Left cardiac atrium (tissue), 4 donors: Measurements from ENCODE around the gene LHB. TPM values are rescaled to one million over a fixed set of nuclear protein-coding genes. Genes with fewer than 3 reads are reported as not detected.
"Not testable (repeated sequence)": the region's sequence is repeated elsewhere in the genome, so short reads cannot be mapped to it uniquely, and the experiment has no call there.

ENCODE experiments used
- ATAC-seq, 2 donors: fragments of 200-7000 bp; cut with Tn5 transposase; one replicate each; pipeline ENCODE4 v1.9.1; 2020; ENCODE audit warnings: mild to moderate bottlenecking in 2 of 2, moderate library complexity in 2 of 2
- DNase-seq: peaks from one replicate; pipeline ENCODE4 v3.0.0-alpha.2; 2020
- intact Hi-C, 2 donors: fragments of 100-400 bp; cut with DNase I; formaldehyde crosslinking; loops; one replicate each; pipeline versions ENCODE4 v1.14.1 to v1.15.1; 2022 to 2023
- long read RNA-seq: library from polyadenylated mRNA; unstranded; transcript quantifications from one replicate; pipeline ENCODE4 v2.0.0, GENCODE V29; 2021
- total RNA-seq, 2 donors: library from RNA; stranded (reverse); fragmentation: NEBNext Ultra II Directional; extraction: Animal tissue kit (Norgen Biotek cat#: 25700); gene quantifications; one replicate each; pipeline ENCODE4 v1.2.1, GENCODE V29; 2021
- donor health status: DM: no; HTN: yes; CAD: no.
- donor health status: DM: no; HTN: yes; CAD: no; lungs with severe emphysema.
- donor health status: DM: yes; HTN: yes; CAD: no.
- donor health status: Dilated cardiomyopathy.

The LHB gene
- under 1 TPM in 1 of 2 donors, not detected in 1; 0.55 TPM for total RNA-seq
- long read RNA-seq = 0 reads

GRCh38 chr19:49017041-49017665 is at the start of gene LHB:
LHB (minus strand) TSS chr19:49017091; CDS start chr19:49017081, 10 bp downstream.
- ATAC-seq (no peak), DNase-seq (no peak)
- intact Hi-C loops = no loop called here

- intact Hi-C loops = no loop called here
- ATAC-seq (peak; percentile 15 to 34), DNase-seq (peak; percentile 35)
These were observed 49.1 kb upstream of the LHB start for GRCh38 chr19:49065905-49066512.

DNA sequence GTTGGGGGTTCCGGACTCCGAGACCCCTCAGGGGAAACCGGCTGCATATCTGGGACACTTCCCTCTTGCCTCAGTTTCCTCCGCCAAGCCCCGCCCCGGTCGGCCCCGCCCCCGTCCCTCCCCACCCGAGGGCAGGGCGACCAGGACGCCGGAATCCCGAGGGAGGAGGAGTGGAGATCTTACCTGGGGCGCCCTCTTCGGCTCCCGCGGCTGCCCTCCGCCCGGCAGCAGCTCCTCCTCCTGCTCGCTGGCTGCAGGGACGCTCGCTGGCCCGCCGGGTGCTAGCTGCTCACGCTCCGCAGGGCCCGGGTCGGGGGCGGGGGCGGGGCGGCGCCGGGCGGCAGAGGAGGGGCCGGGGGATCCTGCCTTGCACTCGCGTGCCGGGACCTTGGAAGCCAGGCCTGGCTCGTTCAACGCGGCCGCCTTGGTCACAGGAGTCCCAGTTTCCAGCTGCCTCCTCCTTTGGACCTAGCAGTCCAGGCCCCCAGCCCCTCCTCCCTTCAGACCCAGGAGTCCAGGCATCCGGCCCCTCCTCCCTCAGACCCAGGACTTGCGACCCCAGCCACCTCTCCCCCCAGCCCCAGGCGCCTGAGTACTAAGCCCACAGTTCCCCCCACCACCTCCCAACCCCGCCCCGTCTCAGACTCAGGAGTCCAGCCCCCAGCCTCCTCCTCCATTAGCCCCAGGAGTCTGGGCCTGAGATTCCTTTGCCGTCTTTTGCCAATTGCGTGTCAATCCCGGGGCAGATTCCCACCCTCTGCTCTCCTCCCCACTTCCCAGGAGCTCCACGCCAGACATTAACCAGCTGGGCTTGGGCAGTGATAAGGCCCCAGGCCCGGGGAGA is 48.1 kb upstream of the LHB start, which contains the start of gene NTF4:
Gene NTF4, minus strand, starts transcription at position 51 of the 844 bp plus-strand sequence. CDS start 2,821 bp downstream, outside the sequence.
- intact Hi-C loops = no loop called here
- peak; percentile 65 to 74 for ATAC-seq
- DNase-seq = no peak

DNA sequence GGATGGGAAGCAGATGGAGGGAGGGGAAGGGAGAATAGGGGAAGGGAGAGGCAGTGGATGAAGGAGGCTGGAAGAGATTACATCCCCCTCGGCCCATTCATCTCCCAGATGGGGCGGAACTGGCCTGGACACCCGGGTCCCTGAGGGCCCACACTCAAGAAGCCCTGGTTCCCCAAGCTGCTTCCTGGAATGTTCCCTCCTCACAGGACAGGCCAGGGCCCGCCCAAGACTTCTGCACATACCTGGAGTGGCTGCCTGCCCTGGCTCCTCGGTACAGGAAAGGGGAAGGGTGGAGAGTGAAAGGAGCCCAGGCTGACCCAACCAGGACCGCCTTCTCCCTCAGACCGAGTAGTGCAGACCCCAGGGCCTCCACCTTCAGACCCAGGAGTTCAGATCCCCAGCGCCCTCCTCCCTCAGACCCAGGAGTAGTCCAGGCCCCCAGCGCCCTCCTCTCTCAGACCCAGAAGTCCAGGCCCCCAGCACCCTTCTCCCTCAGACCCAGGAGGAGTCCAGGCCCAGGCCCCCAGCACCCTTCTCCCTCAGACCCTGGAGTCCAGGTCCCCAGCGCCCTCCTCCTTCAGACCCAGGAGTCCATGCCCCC is 47.2 kb upstream of the LHB start:
- intact Hi-C loops = no loop called here
- no peak for DNase-seq
- no peak for ATAC-seq

DNA sequence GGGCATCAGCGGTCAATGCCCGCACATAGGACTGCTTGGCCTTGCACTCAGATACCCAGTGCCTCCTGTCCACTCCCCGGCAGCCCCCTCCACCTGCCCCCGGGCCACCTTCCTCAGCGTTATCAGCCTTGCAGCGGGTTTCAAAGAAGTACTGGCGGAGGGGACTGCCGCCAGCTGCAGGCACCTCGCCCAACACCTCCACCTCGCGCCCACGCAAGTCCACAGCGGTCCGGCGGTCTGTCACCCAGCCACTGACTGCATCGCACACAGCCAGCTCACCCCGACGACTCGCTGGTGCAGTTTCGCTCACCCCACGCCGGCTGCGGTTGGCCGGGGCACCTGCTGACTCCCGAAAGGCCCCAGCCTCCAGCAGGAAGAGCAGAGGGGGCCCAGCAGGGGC is 44.6 kb upstream of the LHB start:
- no peak for ATAC-seq
- intact Hi-C loops = no loop called here
- DNase-seq = no peak

- intact Hi-C loops = no loop called here
- no peak for DNase-seq
- no peak for ATAC-seq
These were observed 44.1 kb upstream of the LHB start for GRCh38 chr19:49061000-49061399.

- DNase-seq = no peak
- intact Hi-C loops = no loop called here
- no peak for ATAC-seq
These were observed 42.2 kb upstream of the LHB start for GRCh38 chr19:49059053-49059452.

DNA sequence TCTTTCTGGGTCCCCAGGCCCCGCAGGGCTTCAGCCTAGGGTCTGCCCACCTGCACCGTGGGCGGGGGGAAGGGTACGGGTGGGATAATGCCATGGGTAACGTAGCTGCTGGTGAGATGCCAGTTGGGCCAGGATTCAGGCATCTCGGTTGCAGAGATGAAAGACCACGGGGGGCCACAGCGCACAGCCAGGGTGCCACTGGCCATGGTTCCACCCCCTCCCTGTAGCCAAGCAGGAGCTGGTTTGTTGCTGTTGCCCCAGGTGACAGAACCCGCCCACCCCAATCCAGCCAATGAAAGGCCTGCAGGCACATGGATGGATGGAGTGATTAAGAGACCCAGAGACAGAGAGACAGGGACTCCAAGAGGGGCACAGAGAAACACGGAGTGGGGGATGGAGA is 41.7 kb upstream of the LHB start:
- ATAC-seq = no peak
- DNase-seq = no peak
- intact Hi-C loops = no loop called here

- ATAC-seq = peak; percentile 75 to 89
- peak; percentile 85 for DNase-seq
These were observed 40.8 kb upstream of the LHB start, which contains the start of gene CGB7 for GRCh38 chr19:49057636-49058234. CGB7 (minus strand) TSS chr19:49057749; CDS start chr19:49055375, 2,374 bp downstream.

DNA sequence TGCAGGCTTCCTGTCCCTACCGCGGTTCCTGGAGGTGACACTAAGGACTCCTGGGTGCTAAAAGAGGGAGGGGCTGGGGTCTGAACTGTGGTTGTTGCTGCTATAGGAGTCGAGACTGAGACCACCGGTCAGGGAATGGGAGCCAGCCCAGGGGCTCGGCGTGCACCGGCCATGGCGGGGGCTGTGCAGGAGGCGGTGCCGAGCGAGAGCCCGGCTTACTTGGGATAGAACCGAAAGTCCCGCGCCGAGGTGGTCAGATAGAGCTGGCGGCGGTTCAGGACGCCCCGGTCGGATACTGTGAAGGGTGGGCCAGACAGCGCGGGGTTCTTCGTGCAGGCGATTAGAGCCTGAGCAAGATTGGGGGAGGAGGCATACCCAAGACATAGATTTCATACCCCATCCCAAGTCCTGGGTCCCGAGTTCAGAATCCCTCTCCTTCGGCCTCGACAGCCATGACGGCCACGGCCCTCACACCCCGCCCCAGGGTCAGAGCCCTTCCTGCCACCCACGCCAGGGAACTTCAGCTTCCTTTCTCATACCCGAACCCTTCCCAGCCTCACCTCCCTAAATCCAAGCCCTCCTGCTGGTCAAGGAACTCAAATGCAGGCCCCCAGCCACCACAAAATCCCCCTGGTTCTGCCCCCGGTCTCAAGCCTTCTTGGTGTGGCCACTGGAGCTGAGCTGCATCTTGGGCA is 40.2 kb upstream of the LHB start:
- intact Hi-C loops = not testable (repeated sequence)
- ATAC-seq = peak; percentile 36 to 39

More at GRCh38 chr19:49057636-49058234, 40.8 kb upstream of the LHB start, which contains the start of gene CGB7:
- intact Hi-C loops = no loop called here

DNA sequence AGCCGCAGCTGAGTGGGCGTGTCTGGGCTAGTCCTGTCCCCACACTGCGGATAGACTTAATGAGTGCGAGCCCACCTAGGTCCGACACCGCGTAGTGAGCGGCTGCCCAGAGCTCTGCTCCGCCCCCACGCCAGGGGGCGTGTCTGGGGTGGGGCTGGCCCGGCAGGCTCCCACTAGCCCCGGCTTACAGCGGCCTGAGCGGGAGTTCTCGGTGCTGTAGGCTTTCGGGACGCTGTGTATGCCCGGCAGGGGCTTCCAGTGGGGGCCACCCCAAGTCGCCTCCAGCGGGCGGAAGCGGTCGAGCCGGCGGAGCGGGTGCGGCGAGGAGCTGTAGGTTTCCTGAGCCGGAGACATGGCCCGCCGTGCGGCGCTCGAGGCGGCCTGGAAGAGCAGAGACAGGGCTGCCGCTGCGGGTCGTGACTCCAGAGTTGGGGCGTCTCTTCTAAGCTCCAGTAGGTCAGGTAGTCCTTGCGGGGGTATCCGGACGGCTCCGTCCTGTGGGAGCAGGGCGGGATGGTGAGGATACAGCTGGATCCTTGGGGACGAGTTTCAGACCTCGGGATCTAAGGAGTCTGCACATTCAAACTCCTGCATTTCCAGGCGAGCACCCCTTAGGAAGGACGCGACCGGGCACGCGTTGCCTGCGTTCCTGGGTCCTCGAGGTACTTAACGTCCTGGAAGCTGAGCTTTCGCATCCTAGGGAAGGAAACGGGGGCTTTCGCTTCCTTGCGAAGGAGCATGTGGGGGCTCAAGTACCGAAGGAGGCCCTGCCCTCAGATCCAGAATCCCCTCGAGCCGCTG is 39.4 kb upstream of the LHB start:
- DNase-seq (peak; percentile 64), ATAC-seq (peak; percentile 88 to 91)
- intact Hi-C loops = no loop called here

More for the DNA sequence above, 40.2 kb upstream of the LHB start:
- DNase-seq = not testable (repeated sequence)

DNA sequence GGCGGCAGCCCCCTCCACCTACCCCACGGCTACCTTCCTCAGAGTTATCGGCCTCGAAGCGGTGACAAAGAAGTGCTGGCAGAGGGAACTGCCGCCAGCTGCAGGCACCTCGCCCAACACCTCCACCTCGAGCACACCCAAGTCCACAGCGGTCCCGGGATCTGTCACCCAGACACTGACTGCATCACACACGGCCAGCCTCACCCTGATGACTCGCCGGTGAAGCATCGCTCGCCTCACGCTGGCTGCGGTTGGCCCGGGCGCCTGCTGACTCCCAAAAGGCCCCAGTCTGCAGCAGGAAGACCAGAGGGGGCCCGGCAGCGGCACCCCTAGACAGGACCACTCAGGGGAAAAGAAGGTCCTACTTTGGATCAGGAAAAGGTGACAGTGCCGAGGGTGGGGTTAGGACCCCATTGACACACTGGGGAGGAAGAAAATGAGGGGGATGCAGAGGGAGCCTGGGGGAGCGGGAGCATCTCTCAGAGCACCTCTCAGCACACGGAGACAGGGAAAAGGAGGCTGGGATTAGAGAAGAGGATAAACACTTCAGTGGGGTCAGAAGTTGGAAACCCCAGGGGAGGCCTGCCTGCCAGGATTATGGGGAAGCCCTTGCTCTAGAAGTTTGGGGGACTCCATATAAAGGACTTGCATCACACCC is 33.6 kb upstream of the LHB start:
- ATAC-seq, DNase-seq, intact Hi-C loops: not testable (repeated sequence)

GRCh38 chr19:49049834-49050233 is 32.9 kb upstream of the LHB start:
- DNase-seq, ATAC-seq, intact Hi-C loops: not testable (repeated sequence)

GRCh38 chr19:49049011-49049410 is 32.1 kb upstream of the LHB start, which contains the start of gene CGB8:
CGB8 (minus strand) TSS chr19:49049111; CDS start chr19:49048739, 372 bp downstream.
- ATAC-seq, intact Hi-C loops, DNase-seq: not testable (repeated sequence)

- intact Hi-C loops, DNase-seq, ATAC-seq: not testable (repeated sequence)
These were observed 26.7 kb upstream of the LHB start, which contains the start of gene CGB5 for GRCh38 chr19:49043548-49043947. CGB5 (plus strand) TSS chr19:49043848; CDS start chr19:49044210, 362 bp downstream.

DNA sequence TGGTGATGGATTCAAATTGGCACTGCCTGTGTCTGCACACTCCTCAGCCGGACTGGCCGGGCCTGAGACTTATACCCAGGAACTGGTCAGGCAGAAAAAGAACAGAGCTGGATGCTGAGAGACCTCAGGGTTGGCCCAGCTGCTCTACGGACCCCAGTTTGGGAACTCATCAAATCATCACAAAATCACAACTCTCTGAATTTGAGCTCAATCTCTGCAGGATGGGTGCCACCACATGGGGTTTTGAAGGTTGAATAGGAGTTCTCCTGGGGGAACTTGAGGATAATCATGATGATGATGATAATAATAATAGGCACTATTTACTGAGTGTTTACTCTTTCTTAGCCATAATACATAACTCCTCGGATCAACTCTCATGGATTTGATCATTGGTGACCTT is 25.8 kb upstream of the LHB start:
- DNase-seq, ATAC-seq, intact Hi-C loops: not testable (repeated sequence)

DNA sequence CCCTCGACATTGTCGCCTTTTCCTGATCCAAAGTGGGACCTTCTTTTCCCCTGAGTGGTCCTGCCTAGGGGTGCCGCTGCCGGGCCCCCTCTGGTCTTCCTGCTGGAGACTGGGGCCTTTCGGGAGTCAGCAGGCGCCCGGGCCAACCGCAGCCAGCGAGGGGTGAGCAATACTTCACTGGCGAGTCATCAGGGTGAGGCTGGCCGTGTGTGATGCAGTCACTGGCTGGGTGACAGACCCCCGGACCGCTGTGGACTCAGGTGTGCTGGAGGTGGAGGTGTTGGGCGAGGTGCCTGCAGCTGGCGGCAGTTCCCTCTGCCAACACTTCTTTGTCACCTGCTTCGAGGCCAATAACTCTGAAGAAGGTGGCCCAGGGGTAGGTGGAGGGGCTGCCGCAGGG is 25.3 kb upstream of the LHB start:
- intact Hi-C loops = no loop called here
- no peak for DNase-seq
- no peak for ATAC-seq
